Panc1 (cell line): ENCODE measurements around the gene ELOVL2. TPM values are rescaled to one million over a fixed set of nuclear protein-coding genes. Genes with fewer than 3 reads are reported as not detected.

Source experiments
- ATAC-seq: fragments of 200-7000 bp; cut with Tn5 transposase; 2 replicates; pipeline ENCODE4 v1.9.1; 2020; ENCODE audit warnings: mild to moderate bottlenecking, moderate library complexity
- BruUV-seq: library from RNA; stranded (reverse); fragments of 400-500 nt; replicated peaks from 2 replicates; lab custom pipeline; 2021; lab: Mats Ljungman, UMichigan
- CTCF ChIA-PET: fragments of 300-600 bp; sonication (Branson Sonifier 250); formaldehyde crosslinking; loops from one replicate; lab custom pipeline; 2022; ENCODE audit warnings: antibody characterized with exemption; lab: Charles Lee
- POLR2A ChIA-PET: fragments of 300-600 bp; sonication (Branson Sonifier 250); formaldehyde crosslinking; loops from one replicate; lab custom pipeline; 2022; ENCODE audit warnings: antibody characterized with exemption; lab: Charles Lee
- DNase-seq: peaks from one replicate; pipeline ENCODE4 v3.0.0-alpha.2; 2010; ENCODE audit warnings: low read depth, low spot score
- H3K27ac ChIP-seq: 2 replicates; pipeline ENCODE4 v1.5.1; 2011; ENCODE audit warnings: mild to moderate bottlenecking, low read length, inconsistent platforms
- H3K27me3 ChIP-seq: fragments of 200-500 bp; sonication (Bioruptor generic); 2 replicates; pipeline ENCODE4 v1.6.0; 2014; ENCODE audit warnings: low read length, inconsistent platforms; ENCODE audit not compliant: control insufficient read depth, insufficient read depth
- H3K36me3 ChIP-seq: fragments of 200-500 bp; sonication (Bioruptor generic); 2 replicates; pipeline ENCODE4 v1.5.1; 2014; ENCODE audit warnings: inconsistent platforms, mild to moderate bottlenecking, low read length, moderate library complexity; ENCODE audit not compliant: control insufficient read depth, insufficient read depth
- H3K4me1 ChIP-seq: 2 replicates; pipeline ENCODE4 v1.5.1; 2011; ENCODE audit warnings: inconsistent platforms, mild to moderate bottlenecking, low read length, moderate library complexity; ENCODE audit not compliant: control insufficient read depth, insufficient read depth
- H3K4me3 ChIP-seq, 2 experiments: 2 replicates each; pipeline ENCODE4 v1.5.1; 2011 to 2012; ENCODE audit warnings: low read depth in 2 of 2, low read length in 2 of 2, mild to moderate bottlenecking in 2 of 2, inconsistent platforms in 1 of 2, moderate library complexity in 1 of 2
- H3K9me3 ChIP-seq: fragments of 200-500 bp; sonication (Bioruptor generic); 2 replicates; pipeline ENCODE4 v1.5.1; 2014; ENCODE audit warnings: low read depth, mild to moderate bottlenecking, inconsistent platforms, low read length, moderate library complexity; ENCODE audit not compliant: control insufficient read depth, insufficient read depth
- CTCF ChIP-seq: fragments of 450-650 bp; IDR thresholded peaks from 2 replicates; pipeline ENCODE4 v1.5.1; 2017; ENCODE audit warnings: mild to moderate bottlenecking
- POLR2AphosphoS5 ChIP-seq: IDR thresholded peaks from 2 replicates; pipeline ENCODE4 v1.6.1; 2012; ENCODE audit warnings: mild to moderate bottlenecking, low read depth, low read length, moderate library complexity
- SIN3A ChIP-seq: IDR thresholded peaks from 2 replicates; pipeline ENCODE4 v1.6.1; 2012; ENCODE audit warnings: low read depth, mild to moderate bottlenecking, low read length, moderate library complexity, borderline replicate concordance; ENCODE audit not compliant: insufficient read depth
- TCF7L2 ChIP-seq: IDR thresholded peaks from 2 replicates; pipeline ENCODE4 v1.6.1; 2011; ENCODE audit warnings: mild to moderate bottlenecking, low read depth, low read length, inconsistent platforms
- in situ Hi-C: cut with HindIII; loops from 2 replicates; pipeline ENCODE4 v1.10.0; 2016; ENCODE audit warnings: low sequenced_read_pairs, low pct_unique_long_range_greater_than_20kb
- intact Hi-C: fragments of 100-400 bp; cut with micrococcal nuclease; formaldehyde crosslinking; loops from one replicate; pipeline ENCODE4 v1.10.0; 2022; ENCODE audit not compliant: unreplicated experiment
- total RNA-seq: library from RNA; stranded (reverse); gene quantifications from one replicate; pipeline ENCODE4 v1.2.1, GENCODE V29; 2021; ENCODE audit not compliant: unreplicated experiment
- TF ChIP-seq, protein P1 (sequence below), 2 experiments: IDR thresholded peaks; 2 replicates each; pipeline ENCODE4 v1.6.1; 2011 to 2012; ENCODE audit warnings: low read depth in 2 of 2, control low read depth in 1 of 2, low read length in 1 of 2, mild to moderate bottlenecking in 1 of 2, moderate library complexity in 1 of 2; ENCODE audit not compliant: insufficient read depth in 1 of 2

ELOVL2 gene
- total RNA-seq, 1 experiment from 2014 or later, result 27.8 TPM

DNA sequence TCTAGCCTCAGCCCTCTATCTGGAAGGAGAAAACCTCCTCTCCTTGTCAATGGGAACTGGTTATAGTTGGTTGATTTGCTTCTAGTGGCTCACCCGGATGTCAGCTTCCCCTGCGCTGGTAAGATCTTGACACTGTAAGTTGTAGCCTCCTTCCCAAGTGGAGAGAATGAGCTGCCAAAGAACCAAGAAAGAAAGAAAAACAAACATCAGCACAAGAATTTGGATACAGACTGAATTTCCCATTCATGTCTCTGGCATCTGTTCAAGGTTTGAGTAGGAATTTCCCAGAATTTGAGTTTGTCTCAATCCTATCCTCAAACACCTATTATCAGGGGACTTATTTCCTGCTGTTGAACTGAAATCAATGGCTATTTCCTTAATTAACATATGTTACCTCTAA is 44.1 kb downstream of the ELOVL2 start:
- ChIA-PET POLR2A (no interaction called here), CTCF (no interaction called here)
- Histone ChIP-seq H3K27me3 (no peaks in the 10 kb centered on the region), H3K27ac (no peak overlapping the region), H3K36me3 (no peaks in the 10 kb centered on the region), H3K9me3 (no peaks in the 10 kb centered on the region), H3K4me3 (no peak overlapping the region), H3K4me1 (no peaks in the 10 kb centered on the region)
- intact Hi-C loops (no loop called here), in situ Hi-C loops (no loop called here)
- no peak for ATAC-seq
- BruUV-seq, result no TSS peak
- no peak for TF ChIP-seq CTCF
- no peak for TF ChIP-seq POLR2AphosphoS5
- no peak for TF ChIP-seq SIN3A
- TF ChIP-seq TCF7L2, result no peak
- TF ChIP-seq, protein P1, sequence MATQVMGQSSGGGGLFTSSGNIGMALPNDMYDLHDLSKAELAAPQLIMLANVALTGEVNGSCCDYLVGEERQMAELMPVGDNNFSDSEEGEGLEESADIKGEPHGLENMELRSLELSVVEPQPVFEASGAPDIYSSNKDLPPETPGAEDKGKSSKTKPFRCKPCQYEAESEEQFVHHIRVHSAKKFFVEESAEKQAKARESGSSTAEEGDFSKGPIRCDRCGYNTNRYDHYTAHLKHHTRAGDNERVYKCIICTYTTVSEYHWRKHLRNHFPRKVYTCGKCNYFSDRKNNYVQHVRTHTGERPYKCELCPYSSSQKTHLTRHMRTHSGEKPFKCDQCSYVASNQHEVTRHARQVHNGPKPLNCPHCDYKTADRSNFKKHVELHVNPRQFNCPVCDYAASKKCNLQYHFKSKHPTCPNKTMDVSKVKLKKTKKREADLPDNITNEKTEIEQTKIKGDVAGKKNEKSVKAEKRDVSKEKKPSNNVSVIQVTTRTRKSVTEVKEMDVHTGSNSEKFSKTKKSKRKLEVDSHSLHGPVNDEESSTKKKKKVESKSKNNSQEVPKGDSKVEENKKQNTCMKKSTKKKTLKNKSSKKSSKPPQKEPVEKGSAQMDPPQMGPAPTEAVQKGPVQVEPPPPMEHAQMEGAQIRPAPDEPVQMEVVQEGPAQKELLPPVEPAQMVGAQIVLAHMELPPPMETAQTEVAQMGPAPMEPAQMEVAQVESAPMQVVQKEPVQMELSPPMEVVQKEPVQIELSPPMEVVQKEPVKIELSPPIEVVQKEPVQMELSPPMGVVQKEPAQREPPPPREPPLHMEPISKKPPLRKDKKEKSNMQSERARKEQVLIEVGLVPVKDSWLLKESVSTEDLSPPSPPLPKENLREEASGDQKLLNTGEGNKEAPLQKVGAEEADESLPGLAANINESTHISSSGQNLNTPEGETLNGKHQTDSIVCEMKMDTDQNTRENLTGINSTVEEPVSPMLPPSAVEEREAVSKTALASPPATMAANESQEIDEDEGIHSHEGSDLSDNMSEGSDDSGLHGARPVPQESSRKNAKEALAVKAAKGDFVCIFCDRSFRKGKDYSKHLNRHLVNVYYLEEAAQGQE (IDR thresholded peaks at IDR 0.05; ENCODE audit: insufficient read depth in 1 of 2, low read depth in 2 of 2, low read length in 1 of 2), result no peak
- no peak for DNase-seq

DNA sequence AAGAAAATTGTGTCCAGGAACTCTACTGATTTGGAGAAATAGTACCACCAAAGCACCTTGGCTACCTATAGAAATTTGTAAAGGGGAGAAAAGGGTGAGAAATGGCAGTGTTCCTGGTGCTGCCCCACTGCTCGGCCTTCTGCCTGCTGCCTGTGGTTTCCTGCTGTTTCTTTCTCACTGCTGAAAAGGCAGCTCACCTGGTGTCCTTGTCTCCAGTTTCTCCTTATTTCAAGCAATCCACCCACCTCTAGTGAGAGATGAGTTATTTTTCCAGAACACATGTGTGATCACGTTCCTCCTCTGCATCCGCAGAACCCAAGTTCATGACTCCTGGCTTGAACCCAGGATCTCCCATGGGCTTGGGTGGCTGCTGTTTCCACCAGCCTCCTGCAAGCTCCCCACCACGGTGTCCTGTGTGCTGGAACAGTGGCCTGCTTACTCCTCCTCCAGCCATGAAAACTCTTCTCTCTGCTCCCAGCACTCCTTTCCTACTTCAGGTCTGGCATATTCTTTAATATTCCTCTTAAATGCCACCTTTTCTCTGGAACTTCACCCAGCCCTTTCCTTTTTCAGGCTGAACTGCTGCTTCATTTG is 48.9 kb downstream of the ELOVL2 start:
- TF ChIP-seq TCF7L2 (no peak), SIN3A (no peak)
- TF ChIP-seq, protein P1 (IDR thresholded peaks at IDR 0.05; ENCODE audit: insufficient read depth in 1 of 2, low read depth in 2 of 2, low read length in 1 of 2), result no peak
- Histone ChIP-seq H3K4me1 (no peaks in the 10 kb centered on the region), H3K4me3 (no peak overlapping the region), H3K9me3 (no peaks in the 10 kb centered on the region), H3K36me3 (no peaks in the 10 kb centered on the region), H3K27me3 (no peaks in the 10 kb centered on the region), H3K27ac (no peak overlapping the region)
- in situ Hi-C loops, result no loop called here
- BruUV-seq, result no TSS peak
- ATAC-seq, result no peak
- no peak for DNase-seq
- POLR2A ChIA-PET, result no interaction called here
- CTCF ChIA-PET, result no interaction called here
- intact Hi-C loops, result no loop called here
